ENCODE data around the gene INCA1.

The INCA1 gene

DNA sequence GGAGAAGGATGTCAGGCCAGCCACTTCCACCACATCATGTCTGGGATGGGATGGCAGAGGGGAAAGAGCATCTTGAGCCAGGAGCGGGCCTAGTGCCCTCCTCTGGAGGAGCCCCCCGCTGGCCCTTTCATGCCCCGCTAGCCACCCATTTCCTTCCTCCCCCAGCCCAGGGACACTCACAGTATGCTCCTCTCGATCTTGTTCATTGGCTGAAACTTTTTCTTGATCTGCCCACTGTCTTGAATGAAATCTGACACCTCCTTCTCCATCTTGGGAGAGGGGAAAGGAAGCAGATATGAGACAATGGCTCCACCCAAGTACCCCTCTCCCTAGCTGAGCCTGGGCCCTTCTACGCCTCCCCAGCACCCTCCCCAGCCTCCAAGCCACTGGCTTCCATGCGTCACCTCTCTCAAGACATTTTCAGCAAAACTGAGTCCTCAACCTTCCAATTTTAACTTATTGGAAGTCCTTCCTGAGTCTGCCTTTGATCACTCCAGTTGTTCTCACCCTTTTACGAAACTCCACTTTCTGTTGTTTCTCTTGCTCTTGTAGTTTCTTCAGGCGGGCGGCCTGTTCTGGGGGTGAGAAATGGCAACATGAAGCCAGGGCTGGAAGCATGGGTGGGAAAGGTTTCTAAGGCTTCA is 36.9 kb downstream of the INCA1 start:
- Histone ChIP-seq H3K27me3 (ENCODE audit: control insufficient read depth in 2 of 2, insufficient read depth in 2 of 2, low read length in 2 of 2) (no peaks in the 10 kb centered on the region), H3K9me3 (ENCODE audit: control insufficient read depth in 2 of 2, low read length in 2 of 2) (no peaks in the 10 kb centered on the region), H3K36me3 (ENCODE audit: control insufficient read depth in 2 of 2, insufficient read depth in 2 of 2, low read length in 2 of 2) (peaks cover 8 to 14% of the 10 kb centered on the region in 2 donors), H3K27ac (ENCODE audit: low read depth in 2 of 2, low read length in 2 of 2) (no peak overlapping the region), H3K4me1 (ENCODE audit: control insufficient read depth in 2 of 2, insufficient read depth in 2 of 2, low read length in 2 of 2) (peaks cover 9% of the 10 kb centered on the region in 2 donors), H3K9ac (ENCODE audit: low read depth in 1 of 2, low read length in 2 of 2) (no peak overlapping the region), H3K4me3 (ENCODE audit: low read length in 2 of 2) (no peak overlapping the region)

DNA sequence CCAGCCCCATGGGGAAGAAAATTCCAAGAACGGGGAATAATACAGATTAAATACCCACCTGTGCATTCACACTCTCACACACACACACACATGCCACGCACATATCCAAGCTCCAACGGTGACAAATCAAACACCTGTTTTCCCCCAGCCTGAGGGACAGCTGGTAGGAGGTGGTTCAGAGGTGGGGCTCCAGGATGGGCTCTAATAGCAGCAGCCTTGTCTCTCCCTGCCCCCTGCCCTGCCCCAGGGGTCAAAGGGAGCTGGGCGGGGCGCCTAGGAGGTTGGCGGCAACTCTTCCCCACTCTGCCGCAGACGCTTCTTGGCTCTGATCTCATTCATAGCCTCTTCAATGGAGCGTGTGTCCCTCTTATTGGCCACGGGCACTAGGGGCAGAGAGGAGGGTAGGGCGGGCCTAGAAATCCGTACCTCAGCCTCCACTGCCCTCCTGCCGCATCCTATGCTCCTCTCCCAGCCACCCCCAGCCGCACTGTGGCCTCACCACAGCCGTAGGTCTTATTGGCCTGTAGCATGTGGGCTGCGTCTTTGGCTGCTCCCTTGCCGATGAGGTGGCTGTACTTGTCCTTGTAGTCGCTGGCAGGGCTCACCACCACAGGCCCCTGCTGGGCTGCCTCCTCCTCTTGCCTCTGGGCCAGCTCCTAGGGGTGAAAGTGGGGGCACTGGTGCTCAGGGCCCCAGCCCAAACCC is 37.9 kb downstream of the INCA1 start:
- Histone ChIP-seq H3K9ac (ENCODE audit: low read depth in 1 of 2, low read length in 2 of 2) (no peak overlapping the region), H3K9me3 (ENCODE audit: control insufficient read depth in 2 of 2, low read length in 2 of 2) (no peaks in the 10 kb centered on the region), H3K27me3 (ENCODE audit: control insufficient read depth in 2 of 2, insufficient read depth in 2 of 2, low read length in 2 of 2) (no peaks in the 10 kb centered on the region), H3K36me3 (ENCODE audit: control insufficient read depth in 2 of 2, insufficient read depth in 2 of 2, low read length in 2 of 2) (peaks cover 8 to 14% of the 10 kb centered on the region in 2 donors), H3K4me1 (ENCODE audit: control insufficient read depth in 2 of 2, insufficient read depth in 2 of 2, low read length in 2 of 2) (peaks cover 9% of the 10 kb centered on the region in 2 donors), H3K4me3 (ENCODE audit: low read length in 2 of 2) (no peak overlapping the region), H3K27ac (ENCODE audit: low read depth in 2 of 2, low read length in 2 of 2) (peak overlapping the region in 1 of 2 donors; percentile 26)

DNA sequence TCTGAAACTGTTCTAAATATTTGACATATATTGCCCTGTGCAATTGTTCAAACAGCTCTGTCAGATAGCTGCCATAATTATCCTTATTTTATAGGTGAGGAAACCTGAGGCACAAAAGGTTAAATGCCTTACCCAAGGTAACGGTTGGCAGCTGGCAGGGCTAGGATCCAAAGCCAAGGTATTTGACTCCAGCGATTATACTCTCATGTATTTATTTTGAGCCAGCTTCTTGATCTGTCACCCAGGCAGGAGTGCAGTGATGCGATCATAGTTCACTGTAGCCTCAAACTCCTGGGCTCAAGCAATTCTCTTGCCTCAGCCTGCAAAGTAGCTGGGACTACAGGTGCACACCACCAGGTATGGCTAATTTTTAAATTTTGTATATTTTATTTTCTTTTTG is 39.2 kb downstream of the INCA1 start:
- Histone ChIP-seq H3K27me3 (ENCODE audit: control insufficient read depth in 2 of 2, insufficient read depth in 2 of 2, low read length in 2 of 2) (no peaks in the 10 kb centered on the region), H3K4me1 (ENCODE audit: control insufficient read depth in 2 of 2, insufficient read depth in 2 of 2, low read length in 2 of 2) (peaks cover 9% of the 10 kb centered on the region in 2 donors), H3K9ac (ENCODE audit: low read depth in 1 of 2, low read length in 2 of 2) (no peak overlapping the region), H3K9me3 (ENCODE audit: control insufficient read depth in 2 of 2, low read length in 2 of 2) (no peaks in the 10 kb centered on the region), H3K27ac (ENCODE audit: low read depth in 2 of 2, low read length in 2 of 2) (no peak overlapping the region), H3K4me3 (ENCODE audit: low read length in 2 of 2) (no peak overlapping the region), H3K36me3 (ENCODE audit: control insufficient read depth in 2 of 2, insufficient read depth in 2 of 2, low read length in 2 of 2) (peaks cover 8 to 14% of the 10 kb centered on the region in 2 donors)

DNA sequence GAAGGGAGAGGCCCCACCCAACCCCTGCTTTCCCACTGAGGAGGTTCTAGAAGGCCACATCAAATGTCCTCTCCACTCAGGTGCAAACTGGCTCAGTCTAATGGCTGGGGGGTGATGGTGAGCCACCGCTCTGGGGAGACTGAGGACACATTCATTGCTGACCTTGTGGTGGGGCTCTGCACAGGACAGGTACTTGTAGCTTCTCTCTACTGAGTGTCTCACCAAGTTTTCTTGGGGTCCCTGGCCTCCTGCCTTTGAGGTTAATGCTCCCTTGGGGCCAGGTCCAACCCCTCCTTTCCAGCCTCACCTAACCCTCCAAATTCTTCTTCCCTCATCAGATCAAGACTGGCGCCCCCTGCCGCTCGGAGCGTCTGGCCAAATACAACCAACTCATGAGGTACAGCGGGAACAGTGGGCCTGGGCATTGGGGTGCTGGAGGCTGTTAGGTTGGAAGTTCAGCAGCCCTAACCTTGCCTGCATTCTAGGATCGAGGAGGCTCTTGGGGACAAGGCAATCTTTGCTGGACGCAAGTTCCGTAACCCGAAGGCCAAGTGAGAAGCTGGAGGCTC is 40.7 kb downstream of the INCA1 start:
- H3K9me3 ChIP-seq (ENCODE audit: control insufficient read depth in 2 of 2, low read length in 2 of 2) = no peaks in the 10 kb centered on the region
- no peak overlapping the region for H3K9ac ChIP-seq (ENCODE audit: low read depth in 1 of 2, low read length in 2 of 2)

DNA sequence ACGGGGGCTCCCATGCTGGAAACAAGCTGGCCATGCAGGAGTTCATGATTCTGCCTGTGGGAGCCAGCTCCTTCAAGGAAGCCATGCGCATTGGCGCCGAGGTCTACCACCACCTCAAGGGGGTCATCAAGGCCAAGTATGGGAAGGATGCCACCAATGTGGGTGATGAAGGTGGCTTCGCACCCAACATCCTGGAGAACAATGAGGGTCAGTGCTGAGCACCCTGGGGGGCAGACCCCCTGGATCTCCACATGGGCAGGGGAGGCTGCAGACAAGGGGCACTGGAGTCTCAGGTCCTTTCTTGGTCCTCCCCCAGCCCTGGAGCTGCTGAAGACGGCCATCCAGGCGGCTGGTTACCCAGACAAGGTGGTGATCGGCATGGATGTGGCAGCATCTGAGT is 42.2 kb downstream of the INCA1 start:
- Histone ChIP-seq H3K9me3 (ENCODE audit: control insufficient read depth in 2 of 2, low read length in 2 of 2) (no peaks in the 10 kb centered on the region), H3K27ac (ENCODE audit: low read depth in 2 of 2, low read length in 2 of 2) (no peak overlapping the region), H3K4me1 (ENCODE audit: control insufficient read depth in 2 of 2, insufficient read depth in 2 of 2, low read length in 2 of 2) (peaks cover 16 to 17% of the 10 kb centered on the region in 2 donors), H3K36me3 (ENCODE audit: control insufficient read depth in 2 of 2, insufficient read depth in 2 of 2, low read length in 2 of 2) (peaks cover 5 to 7% of the 10 kb centered on the region in 2 donors), H3K9ac (ENCODE audit: low read depth in 1 of 2, low read length in 2 of 2) (no peak overlapping the region), H3K4me3 (ENCODE audit: low read length in 2 of 2) (no peak overlapping the region), H3K27me3 (ENCODE audit: control insufficient read depth in 2 of 2, insufficient read depth in 2 of 2, low read length in 2 of 2) (no peaks in the 10 kb centered on the region)

More for the DNA sequence above, 40.7 kb downstream of the INCA1 start:
- no peak overlapping the region for H3K27ac ChIP-seq (ENCODE audit: low read depth in 2 of 2, low read length in 2 of 2)
- peaks cover 8 to 12% of the 10 kb centered on the region in 2 donors for H3K36me3 ChIP-seq (ENCODE audit: control insufficient read depth in 2 of 2, insufficient read depth in 2 of 2, low read length in 2 of 2)
- peaks cover 9% of the 10 kb centered on the region in 2 donors for H3K4me1 ChIP-seq (ENCODE audit: control insufficient read depth in 2 of 2, insufficient read depth in 2 of 2, low read length in 2 of 2)
- no peak overlapping the region for H3K4me3 ChIP-seq (ENCODE audit: low read length in 2 of 2)
- H3K27me3 ChIP-seq (ENCODE audit: control insufficient read depth in 2 of 2, insufficient read depth in 2 of 2, low read length in 2 of 2) = no peaks in the 10 kb centered on the region

DNA sequence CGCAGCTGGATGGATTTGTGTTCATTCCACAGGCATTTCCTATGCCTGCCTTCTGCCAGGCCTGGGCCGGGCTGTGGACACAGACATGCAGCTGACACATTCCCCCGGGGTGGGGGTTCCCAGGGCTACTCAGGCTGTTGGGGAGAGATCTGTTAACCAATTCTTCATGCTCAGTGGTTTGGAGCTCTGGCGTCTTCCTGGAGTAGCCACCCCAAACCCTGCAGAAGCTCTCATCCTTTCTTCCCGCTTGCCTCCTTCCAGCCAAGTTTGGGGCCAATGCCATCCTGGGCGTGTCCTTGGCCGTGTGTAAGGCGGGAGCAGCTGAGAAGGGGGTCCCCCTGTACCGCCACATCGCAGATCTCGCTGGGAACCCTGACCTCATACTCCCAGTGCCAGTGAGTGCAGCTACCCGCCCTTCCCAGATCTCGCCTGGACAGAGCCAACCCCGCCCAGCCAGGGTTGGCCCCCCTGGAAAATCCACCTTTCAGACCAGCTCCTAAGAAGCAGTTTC is 43.8 kb downstream of the INCA1 start:
- no peaks in the 10 kb centered on the region for H3K9me3 ChIP-seq (ENCODE audit: control insufficient read depth in 2 of 2, low read length in 2 of 2)
- H3K4me1 ChIP-seq (ENCODE audit: control insufficient read depth in 2 of 2, insufficient read depth in 2 of 2, low read length in 2 of 2) = peaks cover 8 to 10% of the 10 kb centered on the region in 2 donors
- H3K36me3 ChIP-seq (ENCODE audit: control insufficient read depth in 2 of 2, insufficient read depth in 2 of 2, low read length in 2 of 2) = no peaks in the 10 kb centered on the region
- H3K9ac ChIP-seq (ENCODE audit: low read depth in 1 of 2, low read length in 2 of 2) = no peak overlapping the region
- H3K27ac ChIP-seq (ENCODE audit: low read depth in 2 of 2, low read length in 2 of 2) = no peak overlapping the region
- no peaks in the 10 kb centered on the region for H3K27me3 ChIP-seq (ENCODE audit: control insufficient read depth in 2 of 2, insufficient read depth in 2 of 2, low read length in 2 of 2)
- H3K4me3 ChIP-seq (ENCODE audit: low read length in 2 of 2) = no peak overlapping the region

DNA sequence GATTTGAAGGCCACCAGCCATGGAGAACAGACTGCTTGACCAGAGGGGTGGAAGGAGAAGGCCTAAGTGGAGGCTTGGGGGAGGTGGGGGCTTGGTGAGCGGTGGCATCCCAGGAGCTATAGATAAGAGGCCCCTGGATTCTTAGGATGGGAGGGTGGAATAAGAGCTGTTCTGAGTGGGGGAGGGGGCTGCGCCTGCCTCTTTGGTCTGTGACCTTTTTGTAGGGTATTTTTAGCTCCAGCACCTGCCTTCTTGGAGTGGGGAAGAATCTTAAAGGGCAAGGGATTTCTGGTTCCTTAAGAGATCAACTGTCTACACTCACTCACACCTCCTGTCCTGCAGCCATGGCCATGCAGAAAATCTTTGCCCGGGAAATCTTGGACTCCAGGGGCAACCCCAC is 45.8 kb downstream of the INCA1 start:
- Histone ChIP-seq H3K36me3 (ENCODE audit: control insufficient read depth in 2 of 2, insufficient read depth in 2 of 2, low read length in 2 of 2) (peaks cover 2 to 6% of the 10 kb centered on the region in 2 donors), H3K27me3 (ENCODE audit: control insufficient read depth in 2 of 2, insufficient read depth in 2 of 2, low read length in 2 of 2) (no peaks in the 10 kb centered on the region), H3K9ac (ENCODE audit: low read depth in 1 of 2, low read length in 2 of 2) (no peak overlapping the region), H3K27ac (ENCODE audit: low read depth in 2 of 2, low read length in 2 of 2) (no peak overlapping the region), H3K9me3 (ENCODE audit: control insufficient read depth in 2 of 2, low read length in 2 of 2) (no peaks in the 10 kb centered on the region), H3K4me1 (ENCODE audit: control insufficient read depth in 2 of 2, insufficient read depth in 2 of 2, low read length in 2 of 2) (peaks cover 13 to 14% of the 10 kb centered on the region in 2 donors), H3K4me3 (ENCODE audit: low read length in 2 of 2) (no peak overlapping the region)

DNA sequence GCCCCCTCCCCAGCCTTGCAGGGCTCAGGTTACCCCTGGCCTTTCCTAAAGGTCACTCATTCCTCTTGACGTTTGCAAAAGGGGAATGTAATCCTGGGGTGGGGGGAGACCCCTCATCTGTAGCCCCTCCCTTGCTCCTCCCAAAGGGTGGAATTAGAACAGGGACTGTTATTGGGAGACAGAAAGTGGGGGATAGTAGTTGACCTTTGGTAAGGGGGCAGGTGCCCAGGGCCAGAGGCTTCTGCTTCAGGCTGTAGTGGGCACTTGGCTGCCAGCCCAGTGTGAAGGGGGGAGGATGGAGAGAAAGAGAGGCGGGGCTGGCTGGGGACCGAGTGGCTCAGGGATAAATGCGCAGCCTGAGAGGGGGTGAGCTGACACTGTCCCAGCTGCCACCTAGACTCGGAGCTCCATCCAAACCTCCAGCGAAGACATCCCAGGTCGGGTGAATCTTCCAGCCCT is 46.5 kb downstream of the INCA1 start, which contains the start of gene ENO3:
ENO3 (plus strand) TSS at position 374 of the 459 bp plus-strand sequence. CDS start 711 bp downstream, outside the sequence.
- Histone ChIP-seq H3K4me3 (ENCODE audit: low read length in 2 of 2) (peak within 1 kb of the TSS; percentile 73 to 77), H3K27ac (ENCODE audit: low read depth in 2 of 2, low read length in 2 of 2) (peak within 1 kb of the TSS; percentile 100), H3K36me3 (ENCODE audit: control insufficient read depth in 2 of 2, insufficient read depth in 2 of 2, low read length in 2 of 2) (peaks cover 9 to 12% of the 10 kb centered on the region in 2 donors), H3K9ac (ENCODE audit: low read depth in 1 of 2, low read length in 2 of 2) (peak within 1 kb of the TSS; percentile 86 to 92), H3K4me1 (ENCODE audit: control insufficient read depth in 2 of 2, insufficient read depth in 2 of 2, low read length in 2 of 2) (peaks cover 20% of the 10 kb centered on the region in 2 donors), H3K9me3 (ENCODE audit: control insufficient read depth in 2 of 2, low read length in 2 of 2) (no peaks in the 10 kb centered on the region), H3K27me3 (ENCODE audit: control insufficient read depth in 2 of 2, insufficient read depth in 2 of 2, low read length in 2 of 2) (no peaks in the 10 kb centered on the region)

DNA sequence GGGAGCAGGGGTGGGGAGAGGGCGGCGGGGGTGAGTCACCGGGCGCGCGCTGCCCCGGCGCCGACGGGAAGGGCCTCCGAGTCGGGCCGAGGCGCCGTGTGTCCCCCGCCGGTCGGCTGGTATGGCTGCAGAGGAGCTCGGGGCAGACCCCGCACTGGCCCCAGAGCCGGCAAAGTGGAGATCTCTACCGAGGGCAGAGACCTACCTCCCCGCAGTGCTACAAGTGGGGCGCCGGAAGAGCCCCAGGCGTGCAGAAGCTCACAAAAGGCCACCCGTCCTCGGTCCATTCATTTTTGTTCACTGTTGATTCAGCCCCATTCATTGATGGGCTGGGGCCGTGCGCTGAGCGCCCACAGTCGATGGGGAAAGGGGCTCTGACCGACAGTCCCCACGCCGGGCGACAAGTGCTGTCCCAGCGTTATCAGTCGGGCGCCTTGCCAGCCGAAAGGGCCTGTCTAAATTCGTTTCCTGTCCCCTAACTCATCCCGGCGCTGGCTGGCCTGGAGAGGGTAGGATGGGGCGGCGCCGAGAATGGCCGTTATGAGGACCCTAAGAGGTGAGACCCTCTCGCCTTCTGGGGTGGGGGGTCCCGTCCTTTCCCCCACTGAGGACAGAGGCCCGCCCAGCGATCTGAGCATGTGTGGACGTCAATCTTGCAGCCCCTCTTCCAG is 47.1 kb downstream of the INCA1 start:
- H3K4me3 ChIP-seq (ENCODE audit: low read length in 2 of 2) = peak overlapping the region; percentile 73 to 77
- H3K27me3 ChIP-seq (ENCODE audit: control insufficient read depth in 2 of 2, insufficient read depth in 2 of 2, low read length in 2 of 2) = no peaks in the 10 kb centered on the region
- H3K9ac ChIP-seq (ENCODE audit: low read depth in 1 of 2, low read length in 2 of 2) = peak overlapping the region; percentile 86 to 92
- H3K27ac ChIP-seq (ENCODE audit: low read depth in 2 of 2, low read length in 2 of 2) = peak overlapping the region; percentile 100
- peaks cover 25 to 26% of the 10 kb centered on the region in 2 donors for H3K4me1 ChIP-seq (ENCODE audit: control insufficient read depth in 2 of 2, insufficient read depth in 2 of 2, low read length in 2 of 2)
- H3K9me3 ChIP-seq (ENCODE audit: control insufficient read depth in 2 of 2, low read length in 2 of 2) = no peaks in the 10 kb centered on the region
- peaks cover 14 to 15% of the 10 kb centered on the region in 2 donors for H3K36me3 ChIP-seq (ENCODE audit: control insufficient read depth in 2 of 2, insufficient read depth in 2 of 2, low read length in 2 of 2)

Measured in mucosa of rectum (tissue), 2 donors.